GM21723 (cell line): ENCODE data around the gene MAP2.
"Not testable (repeated sequence)": the region's sequence is repeated elsewhere in the genome, so short reads cannot be mapped to it uniquely, and the experiment has no call there.

Experiments
- ATAC-seq: cut with Tn5 transposase; IDR thresholded peaks from one replicate; pipeline ENCODE4 v1.9.1; 2021; ENCODE audit warnings: mild to moderate bottlenecking, moderate library complexity; ENCODE audit not compliant: unreplicated experiment

The MAP2 gene

GRCh38 chr2:209584472-209584871 lies 160.6 kb downstream of the MAP2 start:
- no peak for ATAC-seq

GRCh38 chr2:209584915-209585314 lies 161.1 kb downstream of the MAP2 start:
- ATAC-seq, result no peak

- ATAC-seq, result no peak
Measured at GRCh38 chr2:209591021-209591420, 167.2 kb downstream of the MAP2 start.

DNA sequence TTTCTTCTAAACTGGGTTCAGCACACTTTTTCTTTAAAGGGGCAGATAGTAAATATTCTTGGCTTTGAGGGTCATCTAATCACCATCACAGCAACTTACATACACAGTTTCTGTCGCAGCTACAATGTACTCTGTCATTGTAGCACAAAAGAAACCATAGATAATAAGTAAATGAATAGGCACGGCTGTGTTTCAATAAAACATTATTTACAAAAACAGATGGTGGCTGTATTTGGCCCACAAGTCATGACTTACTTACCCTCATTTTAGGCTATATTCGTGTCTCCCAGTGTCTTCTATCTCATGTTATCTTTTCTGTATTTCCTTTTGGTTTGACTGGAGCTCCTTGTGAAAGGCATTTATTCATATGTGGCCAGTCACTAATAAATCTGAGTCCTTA lies 168.3 kb downstream of the MAP2 start:
- no peak for ATAC-seq

GRCh38 chr2:209593930-209594329 lies 170.1 kb downstream of the MAP2 start:
- ATAC-seq, result no peak

DNA sequence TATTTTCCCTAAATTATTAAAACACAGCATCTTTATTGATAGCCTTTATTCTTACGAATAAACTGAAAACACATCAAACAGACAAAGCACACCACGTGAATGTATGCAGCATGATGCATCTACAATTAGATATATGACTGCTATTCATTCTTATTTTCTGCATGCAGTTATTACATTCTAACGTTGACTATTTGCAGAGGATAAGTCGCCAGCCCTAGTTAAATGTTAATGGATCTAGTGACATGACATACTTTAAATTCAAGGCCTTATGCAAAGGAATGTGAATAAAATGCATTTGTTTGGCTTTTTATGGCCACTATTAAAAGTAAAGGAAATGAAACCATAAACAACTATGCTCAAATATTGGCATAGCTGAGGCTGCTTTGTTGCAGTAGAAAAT lies 172.4 kb downstream of the MAP2 start:
- no peak for ATAC-seq

GRCh38 chr2:209598227-209598626 lies 174.4 kb downstream of the MAP2 start:
- not testable (repeated sequence) for ATAC-seq

DNA sequence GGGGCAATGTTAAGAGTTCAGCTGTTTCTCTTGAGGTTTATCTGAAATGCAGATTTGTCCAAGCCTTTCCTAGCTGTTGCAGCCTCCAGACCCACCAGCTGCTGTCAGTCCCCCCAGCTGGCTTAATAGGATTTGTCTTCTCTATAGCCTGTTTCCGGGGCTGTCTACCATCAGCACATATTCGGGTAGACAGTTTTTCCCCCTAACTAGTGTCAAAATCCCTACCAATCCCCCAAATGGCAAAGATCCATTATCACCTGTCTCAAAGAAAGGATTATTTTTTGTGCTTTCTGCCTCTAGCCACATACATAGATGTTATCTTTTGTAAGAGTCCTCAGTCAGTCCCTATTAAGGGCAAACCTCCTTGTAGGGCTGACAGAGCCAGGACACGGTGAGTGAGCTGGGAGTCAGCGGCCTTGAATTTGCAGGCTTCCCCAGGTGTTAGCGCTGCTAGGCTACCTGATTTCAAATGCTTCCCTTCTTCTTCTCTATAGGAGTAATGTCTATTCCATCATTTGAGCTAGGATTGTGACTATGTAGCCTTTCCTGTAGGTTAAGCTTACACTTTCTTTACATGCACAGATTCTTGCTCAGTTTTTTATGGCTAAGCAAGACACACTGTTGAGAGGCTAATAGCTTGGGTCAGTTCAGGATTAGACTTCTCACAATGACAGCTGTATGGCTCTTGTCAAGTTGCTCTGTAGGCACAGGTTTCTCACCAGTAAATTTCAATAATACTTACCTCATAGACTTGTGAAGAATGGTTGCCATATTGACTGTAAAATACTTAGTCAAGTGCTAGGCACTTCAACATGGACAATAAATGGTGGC lies 176.7 kb downstream of the MAP2 start:
- no peak for ATAC-seq

DNA sequence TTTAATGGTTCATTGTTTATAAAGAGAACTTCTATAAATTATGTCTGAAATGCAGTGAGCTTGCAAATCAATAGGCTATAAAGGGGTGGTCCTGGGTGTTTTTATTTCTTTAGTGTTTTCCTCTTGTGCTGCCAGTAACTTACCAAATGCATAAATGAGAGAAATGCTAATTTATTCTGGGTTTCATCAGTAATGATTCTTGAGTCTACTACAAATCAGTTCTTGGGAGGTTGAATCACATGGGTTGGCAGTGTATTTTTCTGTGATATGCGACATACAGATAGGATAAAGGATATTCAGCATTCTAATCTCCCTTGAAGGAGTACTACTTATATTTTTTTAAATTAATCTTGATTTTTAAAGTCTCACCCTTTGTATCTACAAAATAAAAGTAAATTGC lies 177.7 kb downstream of the MAP2 start:
- ATAC-seq, result no peak

GRCh38 chr2:209602259-209602658 lies 178.4 kb downstream of the MAP2 start:
- ATAC-seq, result no peak

DNA sequence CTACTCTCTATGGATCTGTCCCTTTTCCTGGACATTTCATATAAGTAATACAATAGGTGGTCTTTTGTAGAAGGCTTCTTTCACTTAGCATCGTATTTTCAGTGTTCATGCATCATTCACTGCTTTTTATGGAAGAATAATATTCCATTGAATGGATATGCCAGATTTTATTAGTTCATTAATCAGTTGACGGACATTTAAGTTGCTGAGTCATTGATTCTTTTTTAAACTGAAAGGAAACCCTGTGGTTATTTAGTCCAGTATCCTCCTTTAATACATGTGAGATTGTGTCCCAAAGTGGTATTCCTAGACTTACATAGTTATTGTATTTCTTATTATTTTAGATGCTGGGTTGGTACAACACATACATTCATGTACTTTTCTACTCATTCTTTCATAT lies 185.7 kb downstream of the MAP2 start:
- no peak for ATAC-seq

DNA sequence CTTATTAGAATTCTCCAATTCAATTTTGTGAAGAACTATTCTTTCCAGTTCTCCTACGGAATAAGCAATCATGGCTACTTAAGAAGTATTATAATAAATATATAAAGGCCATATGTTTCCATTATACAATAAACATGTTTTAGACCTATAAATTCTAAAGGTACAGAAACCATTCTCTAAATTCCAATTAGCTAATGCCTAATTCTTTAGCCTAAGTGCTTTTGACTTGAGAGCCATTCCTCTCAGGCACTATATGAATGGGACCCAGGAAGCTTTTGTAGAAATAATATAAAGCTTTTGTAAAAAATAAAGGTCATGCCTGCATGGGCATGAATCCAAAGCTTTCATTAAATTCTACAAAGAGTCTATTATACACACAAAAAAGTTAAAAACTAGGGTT lies 186.8 kb downstream of the MAP2 start:
- no peak for ATAC-seq

DNA sequence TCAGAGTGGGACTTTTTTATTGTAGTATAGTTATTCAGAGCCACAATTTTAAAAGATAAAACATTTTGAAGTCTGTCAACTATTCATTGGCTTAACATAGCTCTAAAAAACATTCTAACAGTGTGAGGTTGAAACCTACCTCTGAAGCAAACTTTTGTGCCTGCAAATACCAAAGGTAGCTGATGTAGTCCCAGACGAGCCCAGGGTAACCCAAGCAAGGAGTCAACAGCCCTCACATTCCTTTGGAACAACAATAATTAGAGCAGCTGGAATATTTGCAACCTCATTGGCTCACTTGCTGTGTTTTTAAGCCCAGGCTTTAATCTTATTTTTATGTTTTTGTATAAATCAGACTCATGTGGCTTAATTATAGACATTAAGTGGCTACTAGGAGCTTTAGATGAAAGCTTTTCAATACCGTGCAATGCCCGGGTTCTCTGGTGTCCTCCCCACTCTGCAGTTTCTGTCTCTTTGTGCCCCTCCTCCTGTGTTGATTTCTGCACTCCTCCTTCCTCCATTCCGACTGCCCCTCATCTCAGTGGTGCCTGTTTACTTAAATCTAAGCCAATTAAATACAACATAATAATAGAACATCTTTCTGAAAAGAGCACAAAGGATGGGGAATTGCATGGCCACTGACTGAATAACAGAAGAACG lies 189.9 kb downstream of the MAP2 start:
- no peak for ATAC-seq

DNA sequence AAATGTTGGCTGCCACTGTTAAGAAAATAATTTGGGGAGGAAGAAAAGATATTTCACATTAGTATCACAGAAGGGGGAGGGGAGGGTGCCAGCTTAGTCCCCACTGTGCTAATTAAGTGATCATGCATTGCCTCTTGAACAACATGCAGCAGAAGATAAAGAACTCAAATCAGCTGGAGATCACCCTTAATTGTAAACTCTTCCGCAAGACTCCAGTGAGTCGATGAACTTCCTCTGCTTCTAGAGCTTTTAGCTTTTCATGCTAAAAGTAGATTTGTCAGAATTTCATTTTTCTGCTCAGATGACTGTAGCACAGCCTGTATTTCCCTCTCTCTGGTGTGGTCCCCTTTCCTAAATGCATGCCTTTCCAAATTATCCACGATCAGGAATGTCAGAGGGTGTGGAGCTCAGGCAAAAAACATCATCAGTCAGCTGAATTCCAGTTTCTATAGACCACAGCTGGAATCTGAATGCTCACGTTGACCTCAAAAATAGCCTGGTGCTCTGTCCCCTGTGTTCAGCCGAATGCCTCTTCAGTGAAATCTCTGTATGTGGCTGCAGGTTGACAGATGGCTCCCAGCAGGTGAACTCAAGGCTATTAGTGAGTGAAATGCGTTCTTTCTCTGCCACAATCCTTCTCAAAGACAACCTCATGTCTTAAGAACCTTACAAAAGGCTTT lies 191.0 kb downstream of the MAP2 start:
- no peak for ATAC-seq

DNA sequence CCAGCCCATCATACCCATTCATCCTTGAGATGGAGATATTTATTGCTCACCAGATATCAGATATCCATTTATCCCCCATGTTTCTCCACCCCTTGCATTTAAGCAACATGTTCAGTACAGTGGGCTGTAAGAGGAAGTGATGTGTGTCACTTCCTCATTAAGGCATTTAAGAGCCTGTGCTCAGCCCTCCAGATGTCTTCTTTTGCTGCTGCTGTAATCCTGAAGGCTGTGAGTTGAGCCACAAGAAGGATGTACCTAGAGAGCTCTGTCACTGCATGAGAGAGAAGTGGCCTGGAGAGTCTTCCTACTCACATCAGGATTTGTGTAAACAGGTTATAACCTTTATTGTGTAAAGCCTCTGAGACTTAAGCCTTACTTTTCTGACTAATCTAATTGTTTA lies 195.9 kb downstream of the MAP2 start:
- ATAC-seq, result no peak

DNA sequence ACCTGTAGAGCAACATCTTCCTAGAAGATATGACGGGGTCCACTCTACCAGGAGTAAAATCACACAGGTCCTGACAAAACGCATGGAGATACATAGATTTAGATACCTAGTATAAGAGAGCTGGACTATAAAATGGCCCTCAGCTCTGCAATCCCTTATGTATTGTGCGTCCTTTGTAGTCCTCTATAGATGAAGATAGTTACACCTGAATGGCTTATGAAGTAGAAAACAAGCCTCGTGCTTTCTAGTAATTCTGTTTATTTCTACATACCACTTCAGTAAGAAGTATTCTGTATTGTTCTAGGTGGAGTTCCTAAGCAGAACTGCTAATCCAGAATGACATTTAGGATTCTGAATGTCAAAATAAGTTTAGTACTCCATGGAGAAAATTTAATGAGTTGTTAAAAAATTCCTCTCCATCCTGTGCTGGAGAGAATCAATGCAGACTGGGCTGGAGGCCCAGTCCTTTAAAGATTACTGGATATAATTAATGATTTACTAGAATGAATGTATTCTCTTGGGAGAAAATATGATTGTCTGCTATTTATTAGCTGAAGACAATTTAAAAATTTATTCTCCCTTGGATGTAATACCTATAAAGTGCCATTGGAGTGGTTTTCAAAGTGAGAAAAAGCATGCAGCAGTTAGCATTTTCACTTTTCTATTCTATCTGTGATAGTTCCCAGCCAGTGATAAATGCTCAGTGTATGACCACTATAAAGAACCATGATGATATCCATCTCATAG lies 200.5 kb downstream of the MAP2 start:
- no peak for ATAC-seq

DNA sequence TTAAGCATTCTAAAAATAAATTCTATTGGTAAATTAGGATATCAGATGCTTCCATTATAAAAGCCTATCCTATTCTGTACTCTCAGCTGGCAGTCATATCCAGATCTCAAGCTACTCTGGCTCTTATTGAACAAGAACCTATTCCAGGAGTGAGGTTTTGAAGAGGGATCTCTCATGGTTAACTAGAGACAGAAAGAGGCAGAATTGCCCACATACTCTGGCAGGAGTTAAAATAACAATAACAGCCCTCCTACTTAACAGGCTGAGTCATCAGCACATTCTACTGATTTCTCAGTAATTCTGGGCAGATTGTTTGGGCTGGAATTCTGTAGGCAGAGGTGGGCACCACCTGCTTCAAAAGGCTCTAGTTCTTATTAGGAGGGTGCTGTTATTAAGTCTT lies 205.8 kb downstream of the MAP2 start:
- no peak for ATAC-seq

- ATAC-seq, result no peak
Measured at GRCh38 chr2:209633911-209634310, 210.1 kb downstream of the MAP2 start.

DNA sequence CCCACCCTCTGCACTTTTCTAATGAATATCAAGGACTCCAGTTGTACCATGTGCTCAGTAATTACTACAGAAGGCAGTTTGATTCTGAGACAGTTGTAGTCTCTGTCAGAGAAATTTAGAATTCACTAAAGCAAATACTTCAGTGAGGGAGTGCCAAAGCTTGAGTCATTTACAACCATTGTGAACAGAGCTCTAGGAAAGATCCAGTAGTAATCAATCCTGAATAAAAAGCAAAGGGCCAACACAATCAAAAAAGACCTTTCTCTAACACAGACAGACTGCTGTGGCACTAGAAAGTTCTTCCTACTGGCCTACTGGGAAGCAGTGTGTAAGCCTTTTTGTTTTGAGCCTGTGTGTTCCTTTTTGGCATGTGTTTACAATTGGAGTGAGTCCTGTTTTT lies 212.2 kb downstream of the MAP2 start:
- ATAC-seq, result no peak

- no peak for ATAC-seq
Measured at GRCh38 chr2:209637293-209637692, 213.4 kb downstream of the MAP2 start.

DNA sequence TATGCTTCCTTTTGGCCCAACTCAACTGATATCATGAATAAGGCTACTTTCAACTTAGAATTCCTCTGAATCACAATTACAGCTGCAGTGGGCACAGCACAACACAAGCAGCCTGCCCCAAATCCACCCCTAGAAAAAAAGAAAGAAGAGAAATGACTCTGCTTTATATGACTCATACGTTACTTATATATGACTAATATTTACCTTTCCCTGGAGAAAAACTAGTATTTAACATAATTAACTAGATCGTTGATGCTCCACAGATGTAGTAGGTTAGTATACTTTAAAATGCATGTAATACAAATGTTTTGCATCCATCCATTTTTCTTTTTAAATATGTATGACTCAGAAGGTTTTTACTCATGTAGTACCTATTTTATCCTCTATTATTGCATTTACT lies 214.5 kb downstream of the MAP2 start:
- ATAC-seq, result no peak
